Right lobe of liver (tissue), 6 donors: ENCODE measurements around the gene DNAAF8. TPM values are rescaled to one million over a fixed set of nuclear protein-coding genes. Genes with fewer than 3 reads are reported as not detected.

Experiments used
- ATAC-seq, 4 donors: fragments of 200-7000 bp; cut with Tn5 transposase; one replicate each; pipeline ENCODE4 v1.9.1; 2020; ENCODE audit warnings: mild to moderate bottlenecking in 4 of 4, moderate library complexity in 4 of 4
- DNase-seq, 3 donors: peaks; one replicate each; pipeline ENCODE4 v3.0.0-alpha.2; 2020
- H3K27ac ChIP-seq, 3 donors: fragments of 200-600 bp; one replicate each; pipeline ENCODE4 v1.8.0; 2022
- H3K27me3 ChIP-seq, 2 donors: fragments of 200-600 bp; one replicate each; pipeline ENCODE4 v1.8.0; 2022
- H3K36me3 ChIP-seq, 4 donors: fragments of 200-600 bp; sonication (generic) in 1 of 4; one replicate each; pipeline versions ENCODE4 v1.5.1 to v1.8.0; 2017 to 2022; ENCODE audit warnings: control low read depth in 1 of 4
- H3K4me1 ChIP-seq, 4 donors: fragments of 200-600 bp; sonication (generic) in 1 of 4; one replicate each; pipeline versions ENCODE4 v1.5.1 to v1.8.0; 2017 to 2022; ENCODE audit warnings: control low read depth in 1 of 4
- H3K4me3 ChIP-seq, 3 donors: fragments of 200-600 bp; one replicate each; pipeline ENCODE4 v1.8.0; 2022
- H3K9me3 ChIP-seq, 4 donors: fragments of 200-600 bp; sonication (generic) in 1 of 4; one replicate each; pipeline versions ENCODE4 v1.5.1 to v1.8.0; 2017 to 2022; ENCODE audit warnings: control low read depth in 1 of 4
- POLR2A ChIP-seq: fragments of 450-650 bp; IDR thresholded peaks from one replicate; pipeline ENCODE4 v1.6.1; 2017; ENCODE audit warnings: antibody characterized with exemption, mild to moderate bottlenecking
- WGBS: methylation state at CpG from one replicate; pipeline ENCODE4 v1.1.6; 2018; ENCODE audit warnings: low coverage, low lambda C conversion rate; ENCODE audit not compliant: insufficient coverage; ENCODE audit errors: missing lambda C conversion rate; 5-methylcytosine and 5-hydroxymethylcytosine counted together
- intact Hi-C, 2 donors: fragments of 100-400 bp; cut with DNase I; formaldehyde crosslinking; loops; one replicate each; pipeline versions ENCODE4 v1.11.2 to v1.14.1; 2022
- total RNA-seq, 6 experiments: library from RNA; depleted of rRNA in 2 of 6; stranded (reverse); fragments of >200 nt in 2 of 6; fragmentation: NEBNext Ultra II Directional in 3 of 6; extraction: Animal tissue kit (Norgen Biotek cat#: 25700) in 3 of 6; gene quantifications; one replicate each; pipeline versions ENCODE4 v1.1.0 to v1.2.4, GENCODE V29; 2016 to 2023
- TF ChIP-seq, protein P1 (sequence below), 4 donors: fragments of 200-600 bp in 3 of 4; fragments of 450-650 bp in 1 of 4; IDR thresholded peaks; one replicate each; pipeline versions ENCODE4 v1.5.1 to v1.8.0; 2016 to 2022; ENCODE audit warnings: antibody characterized with exemption in 4 of 4, mild to moderate bottlenecking in 2 of 4
- donor health status: DM: no; HTN: yes; CAD: no.
- donor health status: DM: no; HTN: no; CAD: no.
- donor health status: DM: no; HTN: no; CAD: no.
- donor health status: DM: no; HTN: yes; CAD: no.
- donor health status: DM: no; HTN: yes; CAD: no.

DNAAF8 gene
- total RNA-seq, 6 experiments from 2014 or later: 0.12 to 0.92 (median 0.42) TPM; not detected in 1

DNA sequence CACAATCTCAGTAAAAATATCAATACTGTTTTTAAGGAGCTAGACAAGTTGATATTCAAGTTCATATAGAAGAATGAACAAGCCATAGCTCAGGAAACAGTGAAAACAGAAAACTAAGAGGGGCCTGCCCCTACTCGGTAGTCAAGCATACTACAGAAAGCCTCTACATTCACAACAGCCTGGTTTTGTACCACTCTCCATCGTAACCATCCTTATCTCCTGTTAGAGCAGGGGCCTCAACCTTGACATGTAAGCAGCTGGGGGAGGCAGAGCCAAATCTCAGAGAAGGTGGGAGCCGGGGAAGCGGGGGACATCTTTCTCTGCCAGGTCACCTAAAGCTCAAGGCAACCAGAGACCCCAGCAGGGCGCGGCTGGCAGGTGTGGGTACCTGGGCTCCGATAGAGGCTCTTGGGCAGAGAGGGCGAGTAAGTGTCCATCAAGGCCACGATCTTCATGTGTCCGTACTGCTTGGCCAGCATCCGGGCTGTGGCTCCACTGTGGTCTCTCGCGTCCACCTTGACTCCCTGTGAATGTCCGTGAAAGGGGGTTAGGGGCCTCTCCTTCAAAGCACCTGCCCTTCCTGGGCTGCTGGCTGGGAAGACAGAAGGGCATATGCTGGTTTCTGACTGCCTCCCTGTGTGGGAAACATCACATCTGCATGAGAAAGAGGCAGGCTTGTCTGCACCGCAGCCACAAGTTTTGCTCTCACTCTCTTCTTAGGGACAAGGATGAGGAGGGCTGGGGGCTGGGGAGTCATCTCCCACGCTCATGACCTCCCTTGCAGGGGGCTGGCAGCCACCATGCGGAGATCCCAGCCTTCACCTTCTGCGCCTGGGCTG, 20.5 kb upstream of the DNAAF8 start:
- H3K27me3 ChIP-seq: no peaks in the 10 kb centered on the region
- no peak overlapping the region for H3K27ac ChIP-seq
- 89% methylated on average over 12 of the region's 18 CpGs for WGBS
- no peak overlapping the region for H3K4me3 ChIP-seq
- DNase-seq: no peak
- no peaks in the 10 kb centered on the region for H3K4me1 ChIP-seq
- H3K36me3 ChIP-seq: peaks cover 0 to 47% (median 0%) of the 10 kb centered on the region in 4 donors
- no peaks in the 10 kb centered on the region for H3K9me3 ChIP-seq
- intact Hi-C loops: no loop called here
- ATAC-seq: peak in 1 of 4 donors; percentile 41
- TF ChIP-seq POLR2A: no peak
- TF ChIP-seq, protein P1, sequence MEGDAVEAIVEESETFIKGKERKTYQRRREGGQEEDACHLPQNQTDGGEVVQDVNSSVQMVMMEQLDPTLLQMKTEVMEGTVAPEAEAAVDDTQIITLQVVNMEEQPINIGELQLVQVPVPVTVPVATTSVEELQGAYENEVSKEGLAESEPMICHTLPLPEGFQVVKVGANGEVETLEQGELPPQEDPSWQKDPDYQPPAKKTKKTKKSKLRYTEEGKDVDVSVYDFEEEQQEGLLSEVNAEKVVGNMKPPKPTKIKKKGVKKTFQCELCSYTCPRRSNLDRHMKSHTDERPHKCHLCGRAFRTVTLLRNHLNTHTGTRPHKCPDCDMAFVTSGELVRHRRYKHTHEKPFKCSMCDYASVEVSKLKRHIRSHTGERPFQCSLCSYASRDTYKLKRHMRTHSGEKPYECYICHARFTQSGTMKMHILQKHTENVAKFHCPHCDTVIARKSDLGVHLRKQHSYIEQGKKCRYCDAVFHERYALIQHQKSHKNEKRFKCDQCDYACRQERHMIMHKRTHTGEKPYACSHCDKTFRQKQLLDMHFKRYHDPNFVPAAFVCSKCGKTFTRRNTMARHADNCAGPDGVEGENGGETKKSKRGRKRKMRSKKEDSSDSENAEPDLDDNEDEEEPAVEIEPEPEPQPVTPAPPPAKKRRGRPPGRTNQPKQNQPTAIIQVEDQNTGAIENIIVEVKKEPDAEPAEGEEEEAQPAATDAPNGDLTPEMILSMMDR (IDR thresholded peaks at IDR 0.05): no peak

DNA sequence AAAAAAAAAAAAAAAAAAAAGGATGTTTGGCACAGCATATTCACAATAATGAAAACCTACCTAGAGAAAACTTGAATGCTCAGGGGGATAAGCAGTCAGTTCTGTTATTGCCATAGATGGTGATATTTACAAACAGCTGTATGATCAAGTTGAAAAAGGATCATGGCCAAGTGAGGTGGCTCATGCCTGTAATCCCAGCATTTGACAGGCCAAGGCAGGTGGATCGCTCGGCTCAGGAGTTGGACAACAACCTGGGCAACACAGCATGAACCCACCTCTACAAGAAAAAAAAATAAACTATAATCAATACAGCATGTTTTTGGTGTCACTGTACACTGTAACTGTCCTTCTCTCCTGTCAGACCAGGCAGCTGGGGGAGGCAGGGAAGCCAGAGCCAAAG, 19.3 kb upstream of the DNAAF8 start:
- Histone ChIP-seq H3K27me3 (no peaks in the 10 kb centered on the region), H3K9me3 (no peaks in the 10 kb centered on the region), H3K4me1 (no peaks in the 10 kb centered on the region), H3K27ac (no peak overlapping the region), H3K36me3 (peaks cover 0 to 41% (median 0%) of the 10 kb centered on the region in 4 donors), H3K4me3 (no peak overlapping the region)
- intact Hi-C loops: no loop called here
- no peak for ATAC-seq
- TF ChIP-seq POLR2A: no peak
- TF ChIP-seq, protein P1 (IDR thresholded peaks at IDR 0.05): no peak
- 80% methylated on average over 2 of the region's 2 CpGs for WGBS
- no peak for DNase-seq

DNA sequence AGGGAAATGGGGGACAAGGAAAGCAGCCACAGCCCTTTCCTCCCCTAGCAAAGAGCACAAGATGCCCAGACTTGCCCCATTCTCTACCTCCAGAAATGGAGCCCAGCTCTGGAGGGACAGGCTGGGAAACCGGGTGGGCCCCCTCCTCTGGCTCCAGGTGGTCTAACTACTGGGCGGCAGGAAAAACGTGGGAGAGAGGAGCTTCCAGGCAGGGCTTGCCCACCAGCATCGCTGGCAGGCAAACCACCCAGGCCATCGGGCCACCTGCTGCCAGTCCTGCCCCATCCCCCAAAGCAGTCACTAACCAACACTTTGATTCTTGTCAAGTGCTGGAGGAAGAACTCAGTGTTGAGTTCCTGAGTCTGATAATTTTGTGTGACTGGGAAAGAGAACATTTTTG, 15.9 kb upstream of the DNAAF8 start:
- Histone ChIP-seq H3K27ac (no peak overlapping the region), H3K4me3 (no peak overlapping the region), H3K9me3 (no peaks in the 10 kb centered on the region), H3K36me3 (peaks cover 0 to 13% (median 0%) of the 10 kb centered on the region in 4 donors), H3K27me3 (no peaks in the 10 kb centered on the region), H3K4me1 (no peaks in the 10 kb centered on the region)
- no peak for ATAC-seq
- WGBS: 83% methylated on average over 1 of the region's 5 CpGs
- intact Hi-C loops: no loop called here
- TF ChIP-seq, protein P1 (IDR thresholded peaks at IDR 0.05): no peak
- no peak for TF ChIP-seq POLR2A
- no peak for DNase-seq

DNA sequence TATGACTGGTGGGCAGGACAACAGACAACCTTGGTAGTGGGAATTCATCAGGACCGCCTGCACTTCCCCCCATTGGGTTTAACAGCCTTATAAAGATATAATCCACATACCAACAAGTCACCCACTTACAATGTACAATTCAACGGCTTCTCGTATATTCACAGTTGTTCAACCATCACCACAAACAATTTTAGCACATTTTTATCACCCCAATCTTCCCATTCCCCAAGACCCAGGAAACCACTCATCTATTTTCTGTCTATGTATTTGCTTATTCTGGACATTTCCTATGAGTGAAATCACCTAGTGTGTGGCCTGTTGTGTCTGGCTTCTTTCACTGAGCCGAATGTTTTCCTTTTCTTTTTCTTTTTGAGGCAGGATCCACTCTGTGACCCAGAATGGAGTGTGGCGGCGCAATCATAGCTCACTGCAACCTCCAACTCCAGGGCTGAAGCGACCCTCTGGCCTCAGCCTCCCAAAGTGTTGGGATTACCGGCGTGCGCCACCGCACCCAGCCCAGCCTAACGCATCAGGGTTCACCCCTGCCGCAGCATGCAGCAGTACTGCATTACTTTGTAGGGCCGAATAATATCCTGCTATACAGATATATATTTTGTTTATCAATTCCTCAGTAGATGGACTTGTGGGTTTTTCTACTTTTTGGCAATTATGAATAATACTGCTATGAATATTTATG, 11.1 kb upstream of the DNAAF8 start:
- DNase-seq (no peak), ATAC-seq (no peak)
- Histone ChIP-seq H3K27ac (no peak overlapping the region), H3K27me3 (no peaks in the 10 kb centered on the region), H3K4me3 (no peak overlapping the region), H3K36me3 (peaks cover 0 to 9% (median 4%) of the 10 kb centered on the region in 4 donors), H3K9me3 (no peaks in the 10 kb centered on the region), H3K4me1 (no peaks in the 10 kb centered on the region)
- intact Hi-C loops: no loop called here
- no peak for TF ChIP-seq POLR2A
- TF ChIP-seq, protein P1 (IDR thresholded peaks at IDR 0.05): no peak
- 95% methylated on average over 13 of the region's 14 CpGs for WGBS
